HG02884 (cell line): ENCODE data around the gene GPATCH1.
"Not testable (repeated sequence)": the region's sequence is repeated elsewhere in the genome, so short reads cannot be mapped to it uniquely, and the experiment has no call there.

ENCODE experiments used
- ATAC-seq: cut with Tn5 transposase; IDR thresholded peaks from one replicate; pipeline ENCODE4 v1.9.1; 2021; ENCODE audit warnings: mild to moderate bottlenecking, moderate library complexity; ENCODE audit not compliant: unreplicated experiment

GPATCH1 gene

DNA sequence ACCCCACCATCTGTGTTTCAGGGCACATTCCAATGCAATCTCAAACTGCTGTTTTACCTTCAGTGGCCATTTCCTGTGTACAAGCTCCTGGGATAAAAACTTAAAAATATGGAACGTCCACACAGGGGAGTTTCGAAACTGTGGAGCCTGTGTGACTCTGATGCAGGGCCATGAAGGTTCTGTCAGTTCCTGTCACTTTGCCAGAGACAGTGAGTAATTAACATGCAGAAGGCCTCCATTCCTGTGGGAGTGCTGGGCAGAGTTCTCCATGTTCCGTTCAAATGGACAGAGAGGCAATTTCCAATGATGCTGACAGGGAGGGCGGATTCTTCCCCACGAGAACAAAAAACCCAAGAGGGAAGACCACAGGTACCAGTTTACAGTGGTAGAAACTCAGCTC is 75.4 kb downstream of the GPATCH1 start:
- no peak for ATAC-seq

GRCh38 chr19:33157906-33158305 is 76.9 kb downstream of the GPATCH1 start:
- ATAC-seq: no peak

DNA sequence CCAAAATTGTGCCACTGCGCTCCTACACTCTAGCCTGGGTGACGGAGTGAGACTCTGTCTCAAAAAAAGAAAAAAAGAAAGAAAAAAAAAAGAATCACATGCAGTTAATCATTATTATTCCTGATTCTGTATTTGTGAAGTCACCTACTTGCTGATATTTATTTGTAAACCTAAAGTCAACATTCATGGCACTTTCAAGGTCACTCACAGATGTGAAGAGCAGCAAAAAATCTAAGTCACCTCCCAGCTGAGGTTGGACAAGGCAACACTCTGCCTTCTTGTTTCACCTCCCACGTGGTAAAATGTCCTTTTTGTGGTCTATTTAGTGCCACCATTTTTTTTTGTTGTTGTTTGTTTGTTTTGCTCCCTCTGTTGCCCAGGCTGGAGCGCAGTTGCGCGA is 77.4 kb downstream of the GPATCH1 start:
- ATAC-seq: no peak

DNA sequence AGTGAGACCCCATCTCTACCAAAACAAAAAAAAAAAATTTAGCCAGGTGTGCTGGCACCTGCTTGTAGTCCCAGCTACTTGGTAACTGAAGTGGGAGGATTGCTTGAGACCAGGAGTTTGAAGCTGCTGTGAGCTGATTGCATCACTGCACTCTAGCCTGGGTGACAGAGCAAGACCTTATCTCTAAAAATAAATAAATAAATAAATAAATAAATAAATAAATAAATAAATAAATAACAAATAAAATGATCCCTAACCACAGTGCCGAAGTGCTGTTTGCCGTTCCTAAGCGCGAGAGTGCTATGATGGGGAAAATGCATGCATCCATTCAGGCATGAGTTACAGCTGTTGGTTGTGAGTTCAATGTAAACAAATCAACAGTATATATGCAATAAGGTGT is 78.2 kb downstream of the GPATCH1 start:
- ATAC-seq: no peak

DNA sequence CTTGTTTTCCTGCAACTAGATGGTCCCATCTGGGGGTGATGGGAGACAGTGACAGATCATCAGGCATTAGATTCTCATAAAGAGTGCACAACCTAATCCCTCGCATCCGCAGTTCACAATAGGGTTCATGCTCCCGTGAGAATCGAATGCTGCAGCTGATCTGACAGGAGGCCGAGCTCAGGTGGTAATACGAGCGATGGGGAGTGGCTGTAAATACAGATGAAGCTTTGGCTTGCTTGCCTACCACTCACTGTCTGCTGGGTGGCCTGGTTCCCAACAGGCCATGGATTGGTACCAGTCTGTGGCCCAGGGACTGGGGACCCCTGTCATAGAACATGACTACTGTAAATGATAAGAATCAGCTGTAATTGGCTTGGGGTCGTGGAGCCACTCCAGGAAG is 78.9 kb downstream of the GPATCH1 start:
- ATAC-seq: no peak

GRCh38 chr19:33161201-33161600 is 80.2 kb downstream of the GPATCH1 start:
- ATAC-seq: no peak

DNA sequence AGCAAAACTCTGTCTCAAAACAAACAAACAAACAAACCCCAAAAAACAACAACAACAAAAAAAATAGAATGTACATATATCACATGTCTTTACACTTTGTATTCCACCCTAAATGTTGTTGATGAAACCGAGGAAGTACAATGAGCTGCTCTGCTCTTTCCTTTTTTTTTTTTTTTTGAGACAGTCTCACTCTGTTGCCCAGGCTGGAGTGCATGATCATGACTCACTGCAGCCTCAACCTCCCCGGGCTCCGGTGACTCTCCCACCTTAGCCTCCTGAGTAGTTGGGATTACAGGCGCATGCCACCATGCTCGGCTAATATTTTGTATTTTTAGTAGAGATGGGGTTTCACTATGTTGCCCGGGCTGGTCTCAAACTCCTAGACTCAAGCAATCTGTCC is 82.5 kb downstream of the GPATCH1 start:
- ATAC-seq: no peak

- not testable (repeated sequence) for ATAC-seq
Observed at GRCh38 chr19:33166037-33166436, 85.1 kb downstream of the GPATCH1 start.

DNA sequence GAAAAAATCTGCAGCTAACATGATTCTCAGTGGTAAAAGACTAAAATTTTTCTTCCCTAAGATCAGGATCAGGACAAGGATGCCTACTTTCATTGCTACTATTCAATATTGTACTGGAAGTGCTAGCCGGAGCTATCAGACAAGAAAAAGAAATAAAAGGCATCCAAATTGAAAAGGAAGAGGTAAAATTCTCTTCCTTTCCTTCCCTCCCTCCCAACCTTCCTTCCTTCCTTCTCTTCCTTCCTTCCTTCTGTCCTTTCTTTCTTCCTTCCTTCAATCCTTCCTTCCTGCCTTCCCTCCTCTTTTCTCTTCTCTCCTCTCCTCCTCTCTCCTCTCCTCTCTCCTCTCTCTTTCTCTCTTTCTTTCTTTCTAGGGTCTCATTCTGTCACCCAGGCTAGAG is 86.5 kb downstream of the GPATCH1 start:
- no peak for ATAC-seq

DNA sequence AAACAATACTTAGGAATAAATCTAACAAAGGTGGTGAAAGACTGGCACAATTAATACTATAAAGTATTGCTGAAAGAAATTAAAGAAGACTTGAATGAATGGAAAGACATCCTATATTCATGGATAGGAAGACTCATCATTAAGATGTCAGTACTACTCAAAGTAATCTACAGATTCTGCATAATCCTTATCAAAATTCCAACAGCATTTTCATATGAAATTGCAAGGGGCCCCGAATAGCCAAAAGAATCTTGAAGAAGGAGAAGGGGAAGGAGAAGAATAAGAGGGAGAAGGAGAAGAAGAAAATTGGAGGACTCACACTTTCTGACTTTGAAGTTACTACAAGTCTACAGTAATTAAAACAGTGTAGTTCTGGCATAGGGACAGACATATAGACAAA is 87.5 kb downstream of the GPATCH1 start:
- ATAC-seq: no peak

- no peak for ATAC-seq
Observed at GRCh38 chr19:33171222-33171795, 90.3 kb downstream of the GPATCH1 start.

DNA sequence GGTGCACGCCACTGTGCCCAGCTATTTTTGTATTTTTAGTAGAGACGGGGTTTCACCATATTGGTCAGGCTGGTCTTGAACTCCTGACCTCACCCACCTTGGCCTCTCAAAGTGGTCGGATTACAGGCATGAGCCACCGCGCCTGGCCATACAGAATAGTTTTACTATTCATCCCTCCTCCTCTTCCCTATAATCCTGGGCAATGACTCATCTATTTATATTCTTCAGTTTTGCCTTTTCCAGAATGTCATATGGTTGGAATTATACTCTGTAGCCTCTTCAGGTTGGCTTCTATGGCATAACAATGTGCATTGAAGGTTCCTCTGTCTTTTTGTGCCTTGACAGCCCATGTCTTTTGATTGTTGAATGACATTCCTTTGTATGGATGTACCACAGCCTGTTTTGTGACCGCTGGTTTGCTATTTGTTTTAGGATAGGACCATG is 91.0 kb downstream of the GPATCH1 start:
- ATAC-seq: no peak

- ATAC-seq: no peak
Observed at GRCh38 chr19:33174186-33174585, 93.2 kb downstream of the GPATCH1 start.

DNA sequence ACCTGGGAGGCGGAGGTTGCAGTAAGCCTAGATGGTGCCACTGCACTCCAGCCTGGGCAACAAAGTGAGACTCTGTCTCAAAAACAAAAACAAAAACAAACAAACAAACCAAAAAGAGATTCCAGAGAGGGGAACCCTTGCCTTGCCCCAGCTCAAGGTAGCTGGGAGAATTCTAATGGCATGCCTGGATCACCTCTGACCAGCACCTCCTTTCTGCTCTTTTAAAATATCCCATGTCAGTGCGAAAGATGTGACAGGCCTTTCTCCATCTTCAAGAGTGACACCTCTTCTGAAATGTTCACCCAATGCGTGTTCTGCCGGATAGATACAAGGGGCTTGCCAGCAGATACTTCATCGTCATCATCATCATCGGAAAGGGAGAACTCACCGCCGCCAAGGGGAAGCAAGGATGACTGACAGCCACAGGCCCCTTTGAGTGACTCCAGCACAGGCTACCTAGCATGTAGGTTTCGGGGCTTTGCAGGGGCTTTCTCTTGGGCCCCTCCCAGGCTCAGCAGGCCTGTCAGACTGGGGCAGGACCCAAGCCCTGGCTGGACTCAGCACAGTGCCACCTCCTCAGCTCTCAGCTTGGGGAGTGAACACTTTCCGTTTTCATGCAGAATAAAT is 94.3 kb downstream of the GPATCH1 start:
- no peak for ATAC-seq

GRCh38 chr19:33175886-33176669 is 95.1 kb downstream of the GPATCH1 start:
- ATAC-seq: no peak

GRCh38 chr19:33176670-33177416 is 95.9 kb downstream of the GPATCH1 start:
- peak; percentile 87 for ATAC-seq

- ATAC-seq: peak; percentile 18
Observed at GRCh38 chr19:33177417-33177979, 96.5 kb downstream of the GPATCH1 start.
